Neuron (in vitro differentiated cells): ENCODE results near the gene LRRC2.
"Not testable (repeated sequence)": the region's sequence is repeated elsewhere in the genome, so short reads cannot be mapped to it uniquely, and the experiment has no call there.

Experiments used
- H2AFZ ChIP-seq: one replicate; pipeline ENCODE4 v1.6.1; 2013; ENCODE audit warnings: low read depth, mild to moderate bottlenecking, inconsistent platforms, low read length, moderate library complexity
- H3K27me3 ChIP-seq: one replicate; pipeline ENCODE4 v1.6.1; 2013; ENCODE audit warnings: low read length; ENCODE audit not compliant: insufficient read depth
- H3K36me3 ChIP-seq: one replicate; pipeline ENCODE4 v1.6.1; 2013; ENCODE audit warnings: low read length; ENCODE audit not compliant: insufficient read depth
- H3K4me1 ChIP-seq: one replicate; pipeline ENCODE4 v1.6.1; 2013; ENCODE audit warnings: low read length; ENCODE audit not compliant: insufficient read depth
- H3K4me3 ChIP-seq: 2 replicates; pipeline ENCODE4 v1.5.1; 2013; ENCODE audit warnings: mild to moderate bottlenecking, low read length, moderate library complexity
- H3K9me3 ChIP-seq: one replicate; pipeline ENCODE4 v1.6.1; 2013; ENCODE audit warnings: low read length

LRRC2 gene

GRCh38 chr3:46558184-46559043, 7.7 kb downstream of the LRRC2 start:
- H2AFZ ChIP-seq = no peak overlapping the region
- H3K27me3 ChIP-seq = no peaks in the 10 kb centered on the region
- no peaks in the 10 kb centered on the region for H3K9me3 ChIP-seq
- H3K4me1 ChIP-seq = no peaks in the 10 kb centered on the region
- H3K4me3 ChIP-seq = no peak overlapping the region
- no peaks in the 10 kb centered on the region for H3K36me3 ChIP-seq

- Histone ChIP-seq H3K27me3 (no peaks in the 10 kb centered on the region), H3K4me3 (no peak overlapping the region), H3K9me3 (no peaks in the 10 kb centered on the region), H3K4me1 (no peaks in the 10 kb centered on the region), H3K36me3 (no peaks in the 10 kb centered on the region), H2AFZ (no peak overlapping the region)
Measured at GRCh38 chr3:46557814-46558183, 8.3 kb downstream of the LRRC2 start.

GRCh38 chr3:46553154-46553553, 12.9 kb downstream of the LRRC2 start:
- no peaks in the 10 kb centered on the region for H3K36me3 ChIP-seq
- no peaks in the 10 kb centered on the region for H3K27me3 ChIP-seq
- H3K4me1 ChIP-seq = no peaks in the 10 kb centered on the region
- H3K9me3 ChIP-seq = no peaks in the 10 kb centered on the region
- no peak overlapping the region for H2AFZ ChIP-seq
- no peak overlapping the region for H3K4me3 ChIP-seq

- Histone ChIP-seq H2AFZ (no peak overlapping the region), H3K4me1 (no peaks in the 10 kb centered on the region), H3K36me3 (no peaks in the 10 kb centered on the region), H3K4me3 (no peak overlapping the region), H3K27me3 (no peaks in the 10 kb centered on the region), H3K9me3 (no peaks in the 10 kb centered on the region)
Measured at GRCh38 chr3:46552538-46552937, 13.6 kb downstream of the LRRC2 start.

- Histone ChIP-seq H3K9me3 (no peaks in the 10 kb centered on the region), H3K27me3 (no peaks in the 10 kb centered on the region), H3K4me3 (no peak overlapping the region), H2AFZ (no peak overlapping the region), H3K36me3 (no peaks in the 10 kb centered on the region), H3K4me1 (no peaks in the 10 kb centered on the region)
Measured at GRCh38 chr3:46551615-46552014, 14.5 kb downstream of the LRRC2 start.

- H3K27me3 ChIP-seq = no peaks in the 10 kb centered on the region
- no peaks in the 10 kb centered on the region for H3K4me1 ChIP-seq
- no peaks in the 10 kb centered on the region for H3K36me3 ChIP-seq
- no peaks in the 10 kb centered on the region for H3K9me3 ChIP-seq
- no peak overlapping the region for H2AFZ ChIP-seq
- H3K4me3 ChIP-seq = no peak overlapping the region
Measured at GRCh38 chr3:46549989-46550388, 16.1 kb downstream of the LRRC2 start.

GRCh38 chr3:46549408-46549904, 16.6 kb downstream of the LRRC2 start:
- Histone ChIP-seq H2AFZ (no peak overlapping the region), H3K9me3 (no peaks in the 10 kb centered on the region), H3K27me3 (no peaks in the 10 kb centered on the region), H3K36me3 (no peaks in the 10 kb centered on the region), H3K4me1 (no peaks in the 10 kb centered on the region), H3K4me3 (no peak overlapping the region)

GRCh38 chr3:46548611-46549010, 17.5 kb downstream of the LRRC2 start:
- not testable (repeated sequence) for H3K4me1 ChIP-seq, H3K36me3 ChIP-seq, H3K27me3 ChIP-seq, H2AFZ ChIP-seq, H3K4me3 ChIP-seq, H3K9me3 ChIP-seq

- Histone ChIP-seq H3K9me3 (no peaks in the 10 kb centered on the region), H3K27me3 (no peaks in the 10 kb centered on the region), H3K36me3 (no peaks in the 10 kb centered on the region), H3K4me1 (no peaks in the 10 kb centered on the region), H2AFZ (no peak overlapping the region), H3K4me3 (no peak overlapping the region)
Measured at GRCh38 chr3:46546896-46547440, 19.1 kb downstream of the LRRC2 start.

GRCh38 chr3:46545818-46546630, 20.1 kb downstream of the LRRC2 start:
- Histone ChIP-seq H3K9me3 (no peaks in the 10 kb centered on the region), H3K4me1 (no peaks in the 10 kb centered on the region), H3K4me3 (no peak overlapping the region), H2AFZ (no peak overlapping the region), H3K36me3 (no peaks in the 10 kb centered on the region), H3K27me3 (no peaks in the 10 kb centered on the region)

- Histone ChIP-seq H3K4me3 (no peak overlapping the region), H3K4me1 (no peaks in the 10 kb centered on the region), H3K9me3 (no peaks in the 10 kb centered on the region), H3K27me3 (no peaks in the 10 kb centered on the region), H3K36me3 (no peaks in the 10 kb centered on the region), H2AFZ (no peak overlapping the region)
Measured at GRCh38 chr3:46544771-46545503, 21.2 kb downstream of the LRRC2 start.

GRCh38 chr3:46542801-46543201, 23.3 kb downstream of the LRRC2 start:
- no peaks in the 10 kb centered on the region for H3K36me3 ChIP-seq
- no peak overlapping the region for H3K4me3 ChIP-seq
- H3K9me3 ChIP-seq = no peaks in the 10 kb centered on the region
- H3K27me3 ChIP-seq = peaks cover 2% of the 10 kb centered on the region
- no peaks in the 10 kb centered on the region for H3K4me1 ChIP-seq
- no peak overlapping the region for H2AFZ ChIP-seq

- no peaks in the 10 kb centered on the region for H3K4me1 ChIP-seq
- no peak overlapping the region for H3K4me3 ChIP-seq
- H2AFZ ChIP-seq = no peak overlapping the region
- no peaks in the 10 kb centered on the region for H3K9me3 ChIP-seq
- H3K27me3 ChIP-seq = peaks cover 2% of the 10 kb centered on the region
- no peaks in the 10 kb centered on the region for H3K36me3 ChIP-seq
Measured at GRCh38 chr3:46542344-46542743, 23.8 kb downstream of the LRRC2 start.
